Measurements from ENCODE around the gene PRRT1. TPM values are rescaled to one million over a fixed set of nuclear protein-coding genes. Genes with fewer than 3 reads are reported as not detected.
A peak's percentile ranks its signal among the peaks of the same experiment; 100 is the strongest.
"Not testable (repeated sequence)": the region's sequence is repeated elsewhere in the genome, so short reads cannot be mapped to it uniquely, and the experiment has no call there.

Gene PRRT1
- total RNA-seq, 1 donor from 2014 or later, result 1.3 TPM

DNA sequence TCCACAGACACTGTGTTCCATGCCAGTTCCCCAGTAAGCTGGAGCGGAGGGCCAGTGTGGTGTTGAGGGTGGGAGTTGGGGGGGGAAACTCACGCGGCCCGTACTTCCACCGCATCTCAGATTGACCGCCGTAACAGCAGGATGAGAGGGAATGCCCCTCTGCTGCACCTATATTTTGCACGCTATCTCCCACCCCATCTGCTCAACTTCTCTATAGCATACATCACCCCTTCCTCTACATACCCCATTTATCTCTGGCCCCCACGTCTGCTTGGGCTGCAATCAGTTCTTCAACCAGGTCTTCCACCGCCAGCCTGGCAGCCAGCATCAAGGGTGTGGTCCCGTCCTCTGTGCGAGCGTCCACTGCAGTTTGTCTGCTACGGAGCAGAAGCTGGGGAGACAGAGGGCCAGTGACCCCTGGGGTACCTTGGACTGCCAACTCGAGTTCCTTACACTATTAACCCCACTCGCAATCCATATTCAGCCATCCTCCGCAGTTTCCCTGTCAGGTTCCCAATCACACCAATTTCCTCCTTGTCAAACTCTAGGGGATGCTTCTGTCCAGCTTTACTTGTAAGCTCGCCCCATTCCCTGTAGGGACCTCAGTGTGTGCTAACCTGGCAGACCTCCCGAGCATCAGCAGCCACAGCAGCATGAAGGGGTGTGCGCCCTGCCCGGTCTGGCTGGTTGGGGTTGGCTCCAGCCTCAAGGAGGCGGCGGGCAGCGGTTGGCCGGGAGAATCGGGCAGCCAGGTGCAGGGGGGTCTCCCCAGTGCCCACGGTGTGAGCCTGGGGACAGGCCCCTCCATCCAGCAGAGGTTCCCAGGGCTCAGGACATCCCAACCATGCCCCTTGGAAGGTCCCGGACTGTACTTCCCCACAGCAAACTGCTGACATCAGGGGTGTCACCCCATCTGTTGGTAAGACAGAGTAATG lies 45.2 kb upstream of the PRRT1 start:
- no peaks in the 10 kb centered on the region for H3K36me3 Mint-ChIP-seq (ENCODE audit: low read depth)
- no peaks in the 10 kb centered on the region for H3K27me3 Mint-ChIP-seq (ENCODE audit: low read depth)
- H3K9me3 Mint-ChIP-seq (ENCODE audit: low read depth), result no peaks in the 10 kb centered on the region
- no peak for DNase-seq (ENCODE audit: low spot score)
- peak overlapping the region; percentile 92 for H3K4me3 Mint-ChIP-seq (ENCODE audit: unreplicated experiment)
- TF ChIP-seq, protein P1, sequence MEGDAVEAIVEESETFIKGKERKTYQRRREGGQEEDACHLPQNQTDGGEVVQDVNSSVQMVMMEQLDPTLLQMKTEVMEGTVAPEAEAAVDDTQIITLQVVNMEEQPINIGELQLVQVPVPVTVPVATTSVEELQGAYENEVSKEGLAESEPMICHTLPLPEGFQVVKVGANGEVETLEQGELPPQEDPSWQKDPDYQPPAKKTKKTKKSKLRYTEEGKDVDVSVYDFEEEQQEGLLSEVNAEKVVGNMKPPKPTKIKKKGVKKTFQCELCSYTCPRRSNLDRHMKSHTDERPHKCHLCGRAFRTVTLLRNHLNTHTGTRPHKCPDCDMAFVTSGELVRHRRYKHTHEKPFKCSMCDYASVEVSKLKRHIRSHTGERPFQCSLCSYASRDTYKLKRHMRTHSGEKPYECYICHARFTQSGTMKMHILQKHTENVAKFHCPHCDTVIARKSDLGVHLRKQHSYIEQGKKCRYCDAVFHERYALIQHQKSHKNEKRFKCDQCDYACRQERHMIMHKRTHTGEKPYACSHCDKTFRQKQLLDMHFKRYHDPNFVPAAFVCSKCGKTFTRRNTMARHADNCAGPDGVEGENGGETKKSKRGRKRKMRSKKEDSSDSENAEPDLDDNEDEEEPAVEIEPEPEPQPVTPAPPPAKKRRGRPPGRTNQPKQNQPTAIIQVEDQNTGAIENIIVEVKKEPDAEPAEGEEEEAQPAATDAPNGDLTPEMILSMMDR (IDR thresholded peaks at IDR 0.05), result no peak
- H3K27ac Mint-ChIP-seq (ENCODE audit: unreplicated experiment), result peak overlapping the region; percentile 100
- peaks cover 30% of the 10 kb centered on the region for H3K4me1 Mint-ChIP-seq (ENCODE audit: low read depth)

DNA sequence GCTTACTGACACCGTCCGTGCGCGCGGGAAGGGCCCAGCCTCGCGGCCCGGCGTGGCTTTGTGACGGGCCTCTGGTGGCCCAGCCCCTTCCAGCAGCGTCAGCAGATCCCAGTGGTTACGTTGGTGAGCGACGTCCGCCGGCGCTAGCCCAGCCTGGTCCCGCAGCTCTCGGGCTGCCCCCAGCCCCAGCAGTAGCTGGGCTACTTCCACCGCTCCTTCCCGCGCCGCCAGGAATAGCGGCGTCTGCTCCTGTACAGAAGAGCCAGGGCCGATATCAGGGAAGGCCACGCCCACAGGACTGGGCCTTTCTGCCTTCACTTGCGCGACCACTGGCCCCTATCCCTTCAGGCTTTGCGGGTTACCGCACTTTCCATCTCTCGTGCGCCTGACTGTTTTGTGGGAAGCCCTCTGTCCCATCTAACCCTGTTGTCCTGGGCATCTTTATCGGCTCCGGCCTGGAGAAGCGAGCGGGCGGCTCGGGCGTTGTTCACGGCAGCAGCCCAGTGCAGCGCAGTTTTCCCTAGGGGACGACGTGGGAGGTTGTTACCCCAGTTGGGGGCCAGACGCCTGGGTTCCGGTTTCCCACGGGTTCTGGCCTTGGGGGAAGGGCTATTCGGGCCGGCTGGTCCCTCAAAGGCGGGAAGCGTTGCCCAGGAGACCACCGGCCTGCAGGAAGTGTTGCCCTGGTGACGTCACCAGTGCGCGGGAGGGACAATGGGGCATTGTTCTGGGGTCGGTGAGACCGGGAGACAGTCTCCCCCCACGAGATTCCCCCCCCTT lies 44.4 kb upstream of the PRRT1 start:
- peak overlapping the region; percentile 92 for H3K4me3 Mint-ChIP-seq (ENCODE audit: unreplicated experiment)
- no peak for DNase-seq (ENCODE audit: low spot score)
- H3K27me3 Mint-ChIP-seq (ENCODE audit: low read depth), result no peaks in the 10 kb centered on the region
- TF ChIP-seq, protein P1 (IDR thresholded peaks at IDR 0.05), result no peak
- peak overlapping the region; percentile 100 for H3K27ac Mint-ChIP-seq (ENCODE audit: unreplicated experiment)
- peaks cover 39% of the 10 kb centered on the region for H3K4me1 Mint-ChIP-seq (ENCODE audit: low read depth)
- H3K36me3 Mint-ChIP-seq (ENCODE audit: low read depth), result no peaks in the 10 kb centered on the region
- H3K9me3 Mint-ChIP-seq (ENCODE audit: low read depth), result no peaks in the 10 kb centered on the region

DNA sequence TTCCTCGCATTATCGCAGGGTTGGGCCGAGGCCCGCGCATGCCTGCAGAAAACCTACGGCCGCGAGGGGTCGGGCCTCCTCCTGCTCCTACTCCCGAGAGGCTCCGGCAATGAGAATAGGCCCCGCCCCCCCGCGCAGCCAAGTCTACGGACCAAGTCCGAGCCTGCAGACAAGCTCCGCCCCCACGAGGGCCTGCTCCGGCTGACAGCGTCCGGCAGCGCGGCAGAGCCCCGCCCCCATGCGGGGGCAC lies 43.8 kb upstream of the PRRT1 start:
- H3K4me1 Mint-ChIP-seq (ENCODE audit: low read depth), result peaks cover 42% of the 10 kb centered on the region

DNA sequence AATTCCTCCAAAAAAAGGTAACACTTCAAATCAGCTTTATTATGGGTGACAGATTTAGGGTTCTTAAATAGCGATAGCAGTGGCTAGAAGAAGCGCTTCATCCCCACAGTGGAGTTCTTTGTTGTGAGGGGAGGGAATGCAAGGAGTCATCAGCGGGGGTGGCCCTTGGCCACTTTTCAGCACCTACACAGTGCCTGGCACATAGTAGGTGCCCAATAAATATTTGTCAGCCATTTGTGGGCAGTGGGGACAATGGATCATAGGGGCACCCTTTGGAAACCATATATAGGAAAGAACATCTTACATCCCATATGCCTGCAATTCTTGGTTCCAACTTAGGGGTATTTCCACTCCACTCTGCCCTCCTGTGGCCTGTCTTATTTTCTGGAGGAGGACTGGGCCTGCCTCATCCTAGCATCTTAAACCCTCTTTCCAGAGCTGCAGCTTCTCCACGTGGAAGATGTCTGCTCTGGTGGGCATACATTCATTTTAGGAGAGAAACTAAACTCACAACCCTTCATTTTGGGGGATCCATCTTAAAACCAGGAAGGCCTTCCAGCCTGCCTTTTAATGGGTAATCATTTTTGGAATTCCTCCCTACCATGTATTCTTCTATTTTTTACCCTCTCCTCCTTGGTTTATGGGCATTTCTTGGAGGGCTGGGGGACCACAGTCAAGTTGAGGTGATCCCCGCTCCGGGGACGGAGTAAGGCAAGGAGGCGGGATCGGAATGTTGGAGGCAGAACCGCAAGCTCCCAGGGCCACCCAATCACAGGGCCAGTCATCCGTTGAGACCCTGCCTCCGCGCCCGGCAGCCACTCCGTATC lies 43.3 kb upstream of the PRRT1 start:
- Mint-ChIP-seq H3K27me3 (ENCODE audit: low read depth) (no peaks in the 10 kb centered on the region), H3K4me3 (ENCODE audit: unreplicated experiment) (peak overlapping the region; percentile 81), H3K36me3 (ENCODE audit: low read depth) (no peaks in the 10 kb centered on the region), H3K27ac (ENCODE audit: unreplicated experiment) (peak overlapping the region; percentile 96), H3K9me3 (ENCODE audit: low read depth) (no peaks in the 10 kb centered on the region), H3K4me1 (ENCODE audit: low read depth) (peaks cover 47% of the 10 kb centered on the region)
- DNase-seq (ENCODE audit: low spot score), result no peak
- TF ChIP-seq, protein P1 (IDR thresholded peaks at IDR 0.05), result peak; percentile 85

More for the DNA sequence above, 43.8 kb upstream of the PRRT1 start:
- peak; percentile 100 for DNase-seq (ENCODE audit: low spot score)
- H3K36me3 Mint-ChIP-seq (ENCODE audit: low read depth), result no peaks in the 10 kb centered on the region
- H3K9me3 Mint-ChIP-seq (ENCODE audit: low read depth), result no peaks in the 10 kb centered on the region
- no peaks in the 10 kb centered on the region for H3K27me3 Mint-ChIP-seq (ENCODE audit: low read depth)
- H3K27ac Mint-ChIP-seq (ENCODE audit: unreplicated experiment), result peak overlapping the region; percentile 96
- H3K4me3 Mint-ChIP-seq (ENCODE audit: unreplicated experiment), result peak overlapping the region; percentile 92
- TF ChIP-seq, protein P1 (IDR thresholded peaks at IDR 0.05), result no peak

DNA sequence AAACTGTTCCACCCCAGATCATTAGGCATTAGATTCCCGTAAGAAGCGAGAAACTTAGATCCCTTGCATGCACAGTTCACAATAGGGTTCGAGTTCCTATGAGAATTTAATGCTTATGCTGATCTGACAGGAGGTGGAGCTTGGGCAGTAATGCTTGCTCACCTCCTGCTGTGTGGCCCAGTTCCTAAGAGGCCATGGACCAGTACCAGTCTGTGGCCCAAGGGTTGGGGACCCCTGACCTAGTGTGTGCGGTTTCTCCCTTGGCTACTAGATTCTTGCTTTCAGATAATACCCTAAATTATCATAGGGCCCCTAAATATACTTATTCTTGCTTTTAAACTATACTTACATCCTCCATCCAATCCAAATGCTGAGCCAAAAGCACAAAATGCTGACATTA lies 42.6 kb upstream of the PRRT1 start:
- TF ChIP-seq, protein P1 (IDR thresholded peaks at IDR 0.05), result no peak
- H3K4me3 Mint-ChIP-seq (ENCODE audit: unreplicated experiment), result no peak overlapping the region
- H3K27me3 Mint-ChIP-seq (ENCODE audit: low read depth), result no peaks in the 10 kb centered on the region
- peaks cover 48% of the 10 kb centered on the region for H3K4me1 Mint-ChIP-seq (ENCODE audit: low read depth)
- DNase-seq (ENCODE audit: low spot score), result no peak
- H3K36me3 Mint-ChIP-seq (ENCODE audit: low read depth), result no peaks in the 10 kb centered on the region
- H3K27ac Mint-ChIP-seq (ENCODE audit: unreplicated experiment), result peak overlapping the region; percentile 96
- no peaks in the 10 kb centered on the region for H3K9me3 Mint-ChIP-seq (ENCODE audit: low read depth)

DNA sequence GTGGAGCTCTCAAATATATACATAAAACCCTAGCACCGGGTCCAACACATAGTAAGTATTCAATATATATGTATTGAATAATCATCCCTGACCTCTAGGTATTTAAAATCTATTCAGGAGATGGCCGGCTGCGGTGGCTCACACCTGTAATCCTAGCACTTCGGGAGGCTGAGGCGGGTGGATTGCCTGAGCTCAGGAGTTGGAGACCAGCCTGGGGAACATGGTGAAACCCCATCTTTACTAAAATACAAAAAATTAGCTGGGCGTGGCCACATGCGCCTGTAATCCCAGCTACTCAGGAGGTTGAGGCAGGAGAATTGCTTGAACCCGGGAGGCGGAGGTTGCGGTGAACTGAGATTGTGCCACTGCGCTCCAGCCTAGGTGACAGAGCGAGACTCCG lies 41.4 kb upstream of the PRRT1 start:
- peak overlapping the region; percentile 78 for H3K27ac Mint-ChIP-seq (ENCODE audit: unreplicated experiment)
- peaks cover 60% of the 10 kb centered on the region for H3K4me1 Mint-ChIP-seq (ENCODE audit: low read depth)
- H3K4me3 Mint-ChIP-seq (ENCODE audit: unreplicated experiment), result not testable (repeated sequence)

More for the DNA sequence above, 41.4 kb upstream of the PRRT1 start:
- H3K36me3 Mint-ChIP-seq (ENCODE audit: low read depth); H3K27me3 Mint-ChIP-seq (ENCODE audit: low read depth); H3K9me3 Mint-ChIP-seq (ENCODE audit: low read depth); DNase-seq (ENCODE audit: low spot score): not testable (repeated sequence)

Measured in chondrocyte (in vitro differentiated cells).